Panc1 (cell line): ENCODE data around the gene MBD5. TPM values are rescaled to one million over a fixed set of nuclear protein-coding genes. Genes with fewer than 3 reads are reported as not detected.

Experiments used
- ATAC-seq: fragments of 200-7000 bp; cut with Tn5 transposase; 2 replicates; pipeline ENCODE4 v1.9.1; 2020; ENCODE audit warnings: mild to moderate bottlenecking, moderate library complexity
- BruUV-seq: library from RNA; stranded (reverse); fragments of 400-500 nt; replicated peaks from 2 replicates; lab custom pipeline; 2021; lab: Mats Ljungman, UMichigan
- CTCF ChIA-PET: fragments of 300-600 bp; sonication (Branson Sonifier 250); formaldehyde crosslinking; loops from one replicate; lab custom pipeline; 2022; ENCODE audit warnings: antibody characterized with exemption; lab: Charles Lee
- POLR2A ChIA-PET: fragments of 300-600 bp; sonication (Branson Sonifier 250); formaldehyde crosslinking; loops from one replicate; lab custom pipeline; 2022; ENCODE audit warnings: antibody characterized with exemption; lab: Charles Lee
- DNase-seq: peaks from one replicate; pipeline ENCODE4 v3.0.0-alpha.2; 2010; ENCODE audit warnings: low read depth, low spot score
- H3K27ac ChIP-seq: 2 replicates; pipeline ENCODE4 v1.5.1; 2011; ENCODE audit warnings: mild to moderate bottlenecking, low read length, inconsistent platforms
- H3K27me3 ChIP-seq: fragments of 200-500 bp; sonication (Bioruptor generic); 2 replicates; pipeline ENCODE4 v1.6.0; 2014; ENCODE audit warnings: low read length, inconsistent platforms; ENCODE audit not compliant: control insufficient read depth, insufficient read depth
- H3K36me3 ChIP-seq: fragments of 200-500 bp; sonication (Bioruptor generic); 2 replicates; pipeline ENCODE4 v1.5.1; 2014; ENCODE audit warnings: inconsistent platforms, mild to moderate bottlenecking, low read length, moderate library complexity; ENCODE audit not compliant: control insufficient read depth, insufficient read depth
- H3K4me1 ChIP-seq: 2 replicates; pipeline ENCODE4 v1.5.1; 2011; ENCODE audit warnings: inconsistent platforms, mild to moderate bottlenecking, low read length, moderate library complexity; ENCODE audit not compliant: control insufficient read depth, insufficient read depth
- H3K4me3 ChIP-seq, 2 experiments: 2 replicates each; pipeline ENCODE4 v1.5.1; 2011 to 2012; ENCODE audit warnings: low read depth in 2 of 2, low read length in 2 of 2, mild to moderate bottlenecking in 2 of 2, inconsistent platforms in 1 of 2, moderate library complexity in 1 of 2
- H3K9me3 ChIP-seq: fragments of 200-500 bp; sonication (Bioruptor generic); 2 replicates; pipeline ENCODE4 v1.5.1; 2014; ENCODE audit warnings: low read depth, mild to moderate bottlenecking, inconsistent platforms, low read length, moderate library complexity; ENCODE audit not compliant: control insufficient read depth, insufficient read depth
- POLR2AphosphoS5 ChIP-seq: IDR thresholded peaks from 2 replicates; pipeline ENCODE4 v1.6.1; 2012; ENCODE audit warnings: mild to moderate bottlenecking, low read depth, low read length, moderate library complexity
- REST ChIP-seq, 2 experiments: IDR thresholded peaks; 2 replicates each; pipeline ENCODE4 v1.6.1; 2011 to 2012; ENCODE audit warnings: low read depth in 2 of 2, control low read depth in 1 of 2, low read length in 1 of 2, mild to moderate bottlenecking in 1 of 2, moderate library complexity in 1 of 2; ENCODE audit not compliant: insufficient read depth in 1 of 2
- SIN3A ChIP-seq: IDR thresholded peaks from 2 replicates; pipeline ENCODE4 v1.6.1; 2012; ENCODE audit warnings: low read depth, mild to moderate bottlenecking, low read length, moderate library complexity, borderline replicate concordance; ENCODE audit not compliant: insufficient read depth
- TCF7L2 ChIP-seq: IDR thresholded peaks from 2 replicates; pipeline ENCODE4 v1.6.1; 2011; ENCODE audit warnings: mild to moderate bottlenecking, low read depth, low read length, inconsistent platforms
- in situ Hi-C: cut with HindIII; loops from 2 replicates; pipeline ENCODE4 v1.10.0; 2016; ENCODE audit warnings: low sequenced_read_pairs, low pct_unique_long_range_greater_than_20kb
- intact Hi-C: fragments of 100-400 bp; cut with micrococcal nuclease; formaldehyde crosslinking; loops from one replicate; pipeline ENCODE4 v1.10.0; 2022; ENCODE audit not compliant: unreplicated experiment
- total RNA-seq: library from RNA; stranded (reverse); gene quantifications from one replicate; pipeline ENCODE4 v1.2.1, GENCODE V29; 2021; ENCODE audit not compliant: unreplicated experiment
- TF ChIP-seq, protein P1 (sequence below): fragments of 450-650 bp; IDR thresholded peaks from 2 replicates; pipeline ENCODE4 v1.5.1; 2017; ENCODE audit warnings: mild to moderate bottlenecking

Gene MBD5
- total RNA-seq, 1 experiment from 2014 or later: 40.2 TPM

DNA sequence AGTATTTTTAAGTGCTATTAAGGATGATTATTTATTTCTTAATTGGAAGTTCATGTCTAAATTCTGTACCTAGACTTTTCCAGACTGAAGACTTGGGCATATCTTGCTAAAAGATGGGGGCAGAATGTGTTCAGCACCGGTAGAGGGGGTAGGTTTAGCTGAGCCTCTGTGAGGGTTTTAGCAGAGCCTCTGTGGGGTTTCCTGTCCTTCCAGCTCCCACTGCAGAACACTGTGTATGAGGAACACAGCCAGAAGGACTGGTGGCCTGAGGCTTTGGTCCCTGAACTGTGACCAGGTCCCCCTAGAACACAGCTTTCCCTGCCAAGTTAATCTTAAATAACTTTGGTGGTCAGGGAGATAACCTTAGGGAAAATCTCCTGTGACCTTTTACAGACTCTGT is 500.3 kb downstream of the MBD5 start:
- H3K4me3 ChIP-seq: no peak overlapping the region
- peaks cover 15% of the 10 kb centered on the region for H3K27me3 ChIP-seq
- BruUV-seq: no TSS peak
- no peak overlapping the region for H3K27ac ChIP-seq
- ChIA-PET CTCF (no interaction called here), POLR2A (no interaction called here)
- intact Hi-C loops (no loop called here), in situ Hi-C loops (no loop called here)
- no peaks in the 10 kb centered on the region for H3K4me1 ChIP-seq
- H3K9me3 ChIP-seq: no peaks in the 10 kb centered on the region
- TF ChIP-seq SIN3A: no peak
- TF ChIP-seq, protein P1, sequence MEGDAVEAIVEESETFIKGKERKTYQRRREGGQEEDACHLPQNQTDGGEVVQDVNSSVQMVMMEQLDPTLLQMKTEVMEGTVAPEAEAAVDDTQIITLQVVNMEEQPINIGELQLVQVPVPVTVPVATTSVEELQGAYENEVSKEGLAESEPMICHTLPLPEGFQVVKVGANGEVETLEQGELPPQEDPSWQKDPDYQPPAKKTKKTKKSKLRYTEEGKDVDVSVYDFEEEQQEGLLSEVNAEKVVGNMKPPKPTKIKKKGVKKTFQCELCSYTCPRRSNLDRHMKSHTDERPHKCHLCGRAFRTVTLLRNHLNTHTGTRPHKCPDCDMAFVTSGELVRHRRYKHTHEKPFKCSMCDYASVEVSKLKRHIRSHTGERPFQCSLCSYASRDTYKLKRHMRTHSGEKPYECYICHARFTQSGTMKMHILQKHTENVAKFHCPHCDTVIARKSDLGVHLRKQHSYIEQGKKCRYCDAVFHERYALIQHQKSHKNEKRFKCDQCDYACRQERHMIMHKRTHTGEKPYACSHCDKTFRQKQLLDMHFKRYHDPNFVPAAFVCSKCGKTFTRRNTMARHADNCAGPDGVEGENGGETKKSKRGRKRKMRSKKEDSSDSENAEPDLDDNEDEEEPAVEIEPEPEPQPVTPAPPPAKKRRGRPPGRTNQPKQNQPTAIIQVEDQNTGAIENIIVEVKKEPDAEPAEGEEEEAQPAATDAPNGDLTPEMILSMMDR: no peak
- TF ChIP-seq REST (IDR thresholded peaks at IDR 0.05; ENCODE audit: insufficient read depth in 1 of 2, low read depth in 2 of 2, low read length in 1 of 2): no peak
- TF ChIP-seq POLR2AphosphoS5: no peak
- TF ChIP-seq TCF7L2: no peak
- no peak for DNase-seq
- no peak for ATAC-seq
- no peaks in the 10 kb centered on the region for H3K36me3 ChIP-seq

DNA sequence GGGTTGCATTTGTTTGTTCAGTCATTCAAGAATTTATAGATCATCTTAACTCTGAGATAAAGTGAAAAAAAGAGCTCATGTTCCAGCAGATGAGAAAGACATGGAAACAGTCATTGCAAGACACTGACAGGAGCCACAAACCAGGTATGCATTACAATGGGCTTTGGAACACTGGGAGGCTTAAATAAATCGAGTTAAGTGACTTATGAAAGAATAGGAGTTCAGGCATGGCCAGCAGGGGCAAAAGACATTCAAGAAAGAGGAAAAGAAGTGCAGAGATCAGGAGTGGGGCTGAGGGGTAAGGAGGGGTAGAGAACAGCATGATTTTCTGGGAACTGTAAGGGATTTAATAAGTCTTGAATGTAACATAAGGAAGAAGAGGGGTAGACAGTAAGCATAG is 502.4 kb downstream of the MBD5 start:
- no peak overlapping the region for H3K27ac ChIP-seq
- ATAC-seq (no peak), DNase-seq (no peak)
- no peak overlapping the region for H3K4me3 ChIP-seq
- intact Hi-C loops: no loop called here
- H3K4me1 ChIP-seq: no peaks in the 10 kb centered on the region
- BruUV-seq: no TSS peak
- in situ Hi-C loops: no loop called here
- no peaks in the 10 kb centered on the region for H3K9me3 ChIP-seq
- ChIA-PET POLR2A (no interaction called here), CTCF (no interaction called here)
- peaks cover 14% of the 10 kb centered on the region for H3K27me3 ChIP-seq
- H3K36me3 ChIP-seq: no peaks in the 10 kb centered on the region
- TF ChIP-seq POLR2AphosphoS5 (no peak), TCF7L2 (no peak), SIN3A (no peak), REST (IDR thresholded peaks at IDR 0.05; ENCODE audit: insufficient read depth in 1 of 2, low read depth in 2 of 2, low read length in 1 of 2) (no peak)
- TF ChIP-seq, protein P1: no peak
